Stimulated activated naive CD8-positive, alpha-beta T cell treated with anti-CD3 and anti-CD28 coated beads, Interleukin-15, amount 100 ng/mL, for 72 hours (primary cell): Measurements from ENCODE around the gene CYP11A1.

Experiments
- ATAC-seq: fragments of 150-1000 bp; cut with Tn5 transposase; 2 replicates; pipeline ENCODE4 v1.10.0; 2021; ENCODE audit warnings: mild to moderate bottlenecking, moderate library complexity
- DNase-seq, 2 donors: peaks; one replicate each; pipeline ENCODE4 v3.0.0; 2021 to 2022
- H3K27ac Mint-ChIP-seq, 2 donors: one replicate each; pipeline ENCODE4 v1.8.0; 2022; ENCODE audit warnings: mild to moderate bottlenecking in 2 of 2, mixed read lengths in 2 of 2, moderate library complexity in 2 of 2
- H3K27me3 Mint-ChIP-seq: one replicate; pipeline ENCODE4 v1.8.0; 2022; ENCODE audit warnings: mixed read lengths
- H3K4me1 Mint-ChIP-seq: one replicate; pipeline ENCODE4 v1.8.0; 2022; ENCODE audit warnings: mild to moderate bottlenecking, mixed read lengths
- H3K4me3 Mint-ChIP-seq, 2 donors: one replicate each; pipeline ENCODE4 v1.8.0; 2022; ENCODE audit warnings: mild to moderate bottlenecking in 2 of 2, mixed read lengths in 2 of 2, moderate library complexity in 1 of 2
- H3K9me3 Mint-ChIP-seq, 2 donors: one replicate each; pipeline ENCODE4 v1.8.0; 2022; ENCODE audit warnings: mixed read lengths in 2 of 2

The CYP11A1 gene

DNA sequence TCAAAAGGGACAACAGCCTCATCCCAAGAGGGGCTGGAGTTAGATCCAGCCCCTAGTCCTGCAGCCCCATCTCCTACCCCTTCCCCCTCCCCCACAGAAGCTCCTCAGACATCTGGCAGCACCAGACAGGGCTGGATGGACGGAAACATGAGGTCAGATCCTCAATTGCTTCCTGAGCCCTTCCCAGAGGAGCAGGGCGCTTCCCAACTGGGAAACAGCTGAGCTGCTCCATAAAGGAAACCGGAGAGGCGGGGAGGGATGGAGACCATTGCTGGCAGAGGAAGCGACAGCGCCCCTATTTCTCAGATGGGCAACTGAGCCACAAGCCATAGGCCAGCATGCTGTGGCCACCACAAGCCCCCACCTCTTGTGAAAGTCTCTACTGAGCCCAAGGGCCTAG, 18.3 kb upstream of the CYP11A1 start:
- Mint-ChIP-seq H3K4me3 (peak overlapping the region in 1 of 2 donors; percentile 13), H3K4me1 (peaks cover 91% of the 10 kb centered on the region), H3K9me3 (no peaks in the 10 kb centered on the region), H3K27me3 (no peaks in the 10 kb centered on the region), H3K27ac (peak overlapping the region in 1 of 2 donors; percentile 13)
- ATAC-seq (no peak), DNase-seq (no peak)

DNA sequence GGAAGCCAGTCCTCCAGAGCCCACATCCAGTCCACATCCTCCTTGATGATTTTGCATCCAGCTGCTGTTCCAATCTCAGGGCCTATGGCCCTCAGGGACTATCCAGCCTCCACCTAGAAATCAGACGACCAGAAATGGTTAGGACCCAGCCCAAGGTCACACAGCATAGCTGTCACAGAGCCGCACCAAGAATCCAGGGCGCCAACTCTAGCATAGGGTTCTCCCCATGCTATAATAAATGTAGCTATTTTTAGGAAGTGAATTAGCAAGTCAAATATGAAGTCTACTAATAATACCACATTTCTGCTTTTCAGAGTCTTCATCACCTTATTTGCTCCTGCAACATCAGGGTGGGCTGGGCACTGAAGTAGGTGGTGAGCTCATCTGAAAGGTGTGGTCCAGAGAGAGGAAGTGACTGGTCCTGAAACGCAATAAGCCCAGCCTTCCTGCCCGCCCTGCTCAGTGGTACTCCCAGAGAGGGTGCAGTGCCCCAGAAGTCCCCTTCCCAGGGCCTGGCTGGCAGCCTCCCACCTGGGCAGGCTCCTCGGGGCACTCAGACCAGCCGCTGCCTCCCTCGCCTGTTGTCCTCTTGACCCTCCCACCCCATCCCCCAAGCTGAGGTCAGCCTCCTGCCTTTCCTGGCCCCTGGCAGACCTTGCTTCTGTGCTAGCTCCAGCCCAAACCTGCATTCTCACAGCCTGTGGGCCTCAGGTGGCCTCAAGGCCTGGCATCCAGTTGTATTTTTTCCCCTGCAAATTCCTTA, 17.6 kb upstream of the CYP11A1 start:
- Mint-ChIP-seq H3K9me3 (no peaks in the 10 kb centered on the region), H3K4me3 (peak overlapping the region; percentile 43 to 69), H3K27me3 (no peaks in the 10 kb centered on the region), H3K27ac (peak overlapping the region; percentile 49 to 97), H3K4me1 (peaks cover 91% of the 10 kb centered on the region)
- DNase-seq (peak; percentile 57 to 80), ATAC-seq (peak; percentile 81)

DNA sequence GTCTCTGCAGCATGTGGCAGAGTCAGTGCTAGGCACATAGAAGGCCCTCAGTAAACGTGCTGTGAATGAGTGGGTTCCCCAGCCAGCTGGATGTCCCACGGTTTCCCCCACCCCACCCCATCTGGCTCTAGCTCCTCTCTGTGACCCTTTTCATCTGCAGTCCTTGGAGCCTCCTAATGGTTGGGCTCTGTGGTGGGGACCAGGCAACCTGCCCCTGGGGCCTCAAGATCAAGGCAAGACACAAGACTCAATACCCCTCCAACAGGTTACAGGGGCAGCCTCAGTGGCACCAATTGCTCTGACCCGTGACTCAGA, 17.1 kb upstream of the CYP11A1 start:
- ATAC-seq = no peak
- no peak for DNase-seq
- peak overlapping the region; percentile 93 to 97 for H3K27ac Mint-ChIP-seq
- peaks cover 91% of the 10 kb centered on the region for H3K4me1 Mint-ChIP-seq
- H3K4me3 Mint-ChIP-seq = peak overlapping the region; percentile 43 to 69
- H3K9me3 Mint-ChIP-seq = no peaks in the 10 kb centered on the region
- H3K27me3 Mint-ChIP-seq = no peaks in the 10 kb centered on the region

DNA sequence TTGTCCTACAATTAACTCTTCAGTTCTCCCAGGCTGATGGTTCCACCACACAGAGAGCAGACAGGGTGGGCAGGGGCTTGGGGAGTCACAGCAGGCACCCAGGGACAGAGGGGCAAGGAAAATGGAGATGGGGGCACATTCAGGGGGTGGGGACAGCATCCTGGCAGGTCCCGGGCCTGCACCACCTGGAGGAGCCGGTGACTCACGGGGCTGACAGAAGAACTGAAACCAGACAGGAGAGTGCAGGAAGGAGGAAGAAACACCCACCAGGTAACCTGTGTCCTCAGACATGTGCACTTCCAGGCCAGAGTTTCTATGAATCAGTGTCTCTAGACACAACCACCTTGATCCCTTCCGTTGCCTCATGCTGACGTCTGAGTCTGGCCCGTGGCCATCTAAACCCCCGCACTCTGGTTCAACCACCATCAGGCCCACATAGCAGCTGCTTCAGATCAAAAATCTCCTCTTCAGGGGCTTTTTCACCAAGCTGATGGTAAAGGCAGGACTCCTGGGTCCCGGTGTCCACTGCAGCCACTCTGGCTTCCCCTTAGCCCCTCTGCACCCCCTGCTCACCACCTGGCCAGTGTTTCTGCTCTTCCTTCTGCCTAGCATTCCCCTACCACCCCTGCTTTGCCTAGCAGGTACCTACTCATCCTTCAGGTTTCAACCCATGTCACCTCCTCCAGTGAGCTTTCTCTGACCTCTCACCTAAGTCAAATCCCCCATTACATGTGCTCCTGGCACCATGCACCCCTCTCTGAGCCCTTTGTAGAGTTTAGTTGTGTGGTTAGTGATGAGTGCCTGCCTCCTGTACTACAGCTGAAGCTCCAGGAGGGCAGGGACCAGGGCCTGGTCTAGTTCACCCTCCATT, 16.5 kb upstream of the CYP11A1 start:
- H3K27ac Mint-ChIP-seq = peak overlapping the region; percentile 93 to 97
- no peaks in the 10 kb centered on the region for H3K27me3 Mint-ChIP-seq
- H3K9me3 Mint-ChIP-seq = no peaks in the 10 kb centered on the region
- H3K4me1 Mint-ChIP-seq = peaks cover 91% of the 10 kb centered on the region
- ATAC-seq (peak; percentile 80), DNase-seq (peak; percentile 76 to 87)
- H3K4me3 Mint-ChIP-seq = peak overlapping the region; percentile 43 to 56

DNA sequence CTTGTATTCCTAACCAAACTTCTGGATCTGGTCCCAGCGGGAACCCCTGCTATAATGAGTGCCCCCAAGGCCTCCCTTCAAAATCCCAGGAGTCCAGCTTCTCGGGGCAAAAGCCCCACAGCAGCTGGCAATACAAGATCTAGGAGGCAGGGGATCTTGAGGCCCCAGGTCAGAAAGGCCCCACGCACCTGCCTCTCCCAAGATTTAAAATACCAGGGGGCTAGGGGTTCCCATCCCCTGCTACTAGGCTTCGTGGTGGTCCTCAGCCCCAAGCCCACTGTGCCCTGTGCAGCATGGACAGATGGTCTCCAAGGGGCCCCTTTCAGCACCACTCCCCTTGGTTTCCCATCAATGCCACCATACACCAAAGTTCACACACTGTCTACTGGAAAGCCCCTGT, 15.8 kb upstream of the CYP11A1 start:
- Mint-ChIP-seq H3K4me3 (peak overlapping the region; percentile 43 to 56), H3K27me3 (no peaks in the 10 kb centered on the region), H3K27ac (peak overlapping the region; percentile 75 to 97), H3K9me3 (no peaks in the 10 kb centered on the region), H3K4me1 (peaks cover 92% of the 10 kb centered on the region)
- ATAC-seq (no peak), DNase-seq (no peak)

DNA sequence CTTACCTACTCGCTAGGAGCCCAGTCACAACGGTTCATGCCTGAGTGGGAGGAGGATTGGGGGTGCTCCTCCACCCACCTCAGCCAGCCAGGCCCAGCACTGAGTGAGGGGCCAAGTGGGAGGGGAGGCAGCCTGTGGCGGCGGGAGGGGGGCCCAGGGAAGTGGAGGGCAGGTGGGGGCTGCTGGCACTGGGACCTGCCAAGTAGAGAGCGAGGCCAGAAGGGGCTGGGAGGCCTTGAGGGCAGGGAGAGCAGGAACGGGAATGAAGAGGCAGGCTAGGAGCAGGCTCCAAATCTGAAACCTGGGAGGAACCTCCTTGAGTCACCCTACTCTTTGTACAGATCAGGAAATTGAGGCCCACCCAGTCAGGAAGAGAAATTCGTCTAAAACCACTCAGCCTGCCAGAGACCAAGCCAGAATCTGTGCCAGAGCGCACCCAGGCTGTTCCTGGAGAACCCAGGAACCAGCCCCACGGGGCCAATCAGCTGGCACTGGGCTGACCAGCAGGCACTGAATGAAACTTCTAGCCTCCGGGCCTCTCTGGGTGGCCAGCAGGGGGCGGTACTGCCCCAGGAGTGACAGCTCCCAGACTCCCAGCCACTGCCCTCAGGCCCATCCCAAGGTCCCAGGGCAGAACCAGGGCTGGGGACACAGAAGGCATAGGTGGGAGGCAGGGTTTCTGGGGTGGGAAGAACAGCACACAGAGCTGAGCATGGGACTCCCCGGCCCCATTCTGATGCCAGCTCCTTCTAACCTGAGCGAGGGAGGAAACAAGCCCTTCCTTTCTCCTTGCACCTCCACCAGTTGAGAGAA, 14.8 kb upstream of the CYP11A1 start:
- peak; percentile 74 to 78 for DNase-seq
- ATAC-seq = peak; percentile 14
- peak overlapping the region in 1 of 2 donors; percentile 43 for H3K4me3 Mint-ChIP-seq
- no peaks in the 10 kb centered on the region for H3K9me3 Mint-ChIP-seq
- no peaks in the 10 kb centered on the region for H3K27me3 Mint-ChIP-seq
- H3K27ac Mint-ChIP-seq = no peak overlapping the region
- H3K4me1 Mint-ChIP-seq = peaks cover 99% of the 10 kb centered on the region

DNA sequence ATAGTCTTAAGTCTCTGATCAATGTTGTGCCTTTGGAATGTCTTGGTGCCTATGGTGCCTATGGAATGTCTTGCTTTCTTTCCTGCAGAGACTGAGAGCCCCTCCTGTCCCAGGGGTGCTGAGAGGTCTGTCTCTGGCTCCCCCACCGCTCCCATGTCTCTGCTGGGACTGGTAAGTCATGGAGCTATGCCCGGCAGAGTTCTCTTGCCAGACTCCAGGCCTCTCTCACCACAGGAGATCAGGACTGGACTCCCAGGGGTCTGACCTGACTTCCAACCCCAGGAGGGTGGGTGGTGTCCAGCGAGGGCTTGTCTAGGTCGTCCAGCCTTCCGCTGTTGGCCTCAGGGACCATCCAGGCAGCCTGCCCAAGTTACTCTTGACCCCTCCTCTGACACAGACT, 14.0 kb upstream of the CYP11A1 start:
- Mint-ChIP-seq H3K27ac (no peak overlapping the region), H3K9me3 (no peaks in the 10 kb centered on the region), H3K4me3 (no peak overlapping the region), H3K4me1 (peaks cover 100% of the 10 kb centered on the region), H3K27me3 (no peaks in the 10 kb centered on the region)
- ATAC-seq (no peak), DNase-seq (no peak)

- H3K4me1 Mint-ChIP-seq = peaks cover 100% of the 10 kb centered on the region
- H3K27me3 Mint-ChIP-seq = no peaks in the 10 kb centered on the region
These were observed 13.7 kb upstream of the CYP11A1 start for GRCh38 chr15:74381190-74381453.

DNA sequence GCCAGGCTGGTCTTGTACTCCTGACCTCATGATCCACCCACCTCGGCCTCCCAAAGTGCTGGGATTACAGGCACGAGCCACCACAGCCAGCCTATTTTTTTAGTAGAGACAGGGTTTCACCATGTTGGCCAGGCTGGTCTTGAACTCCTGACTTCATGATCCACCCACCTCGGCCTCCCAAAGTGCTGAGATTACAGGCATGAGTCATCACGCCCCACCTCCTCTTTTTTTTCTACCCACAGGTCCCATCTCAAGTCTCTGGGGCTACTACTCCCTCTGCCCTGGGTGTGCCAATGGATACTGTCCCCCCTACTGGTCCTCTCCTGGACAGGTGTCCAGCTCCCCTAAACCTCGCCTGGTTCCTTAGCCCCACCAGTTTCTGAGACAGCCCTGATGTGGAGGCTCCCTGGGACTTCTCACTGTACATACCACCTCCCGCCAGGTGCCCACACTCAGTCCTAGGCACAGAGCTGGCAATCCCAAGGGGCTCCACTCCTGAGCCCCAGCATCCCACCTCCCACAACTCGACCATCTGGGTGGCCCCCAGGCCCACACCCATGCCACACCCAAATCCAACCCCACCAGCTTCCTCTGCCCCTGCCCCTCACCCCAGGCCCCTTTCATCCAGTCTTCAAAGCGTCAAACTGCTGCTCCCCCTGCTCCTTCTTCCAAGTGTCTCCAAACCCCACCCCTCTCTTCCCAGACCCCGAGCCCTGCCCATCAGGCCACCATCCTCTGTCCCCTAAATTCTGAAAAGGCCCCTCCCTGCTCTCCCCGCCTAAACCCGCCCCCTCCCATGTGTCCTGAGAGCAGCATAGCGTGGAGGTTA, 13.1 kb upstream of the CYP11A1 start:
- Mint-ChIP-seq H3K4me1 (peaks cover 99% of the 10 kb centered on the region), H3K9me3 (no peaks in the 10 kb centered on the region), H3K27me3 (no peaks in the 10 kb centered on the region), H3K4me3 (no peak overlapping the region), H3K27ac (peak overlapping the region; percentile 54 to 92)
- DNase-seq (no peak), ATAC-seq (no peak)

More at GRCh38 chr15:74381190-74381453, 13.7 kb upstream of the CYP11A1 start:
- H3K27ac Mint-ChIP-seq = peak overlapping the region in 1 of 2 donors; percentile 23
- no peaks in the 10 kb centered on the region for H3K9me3 Mint-ChIP-seq
- no peak overlapping the region for H3K4me3 Mint-ChIP-seq
- DNase-seq (no peak), ATAC-seq (no peak)

DNA sequence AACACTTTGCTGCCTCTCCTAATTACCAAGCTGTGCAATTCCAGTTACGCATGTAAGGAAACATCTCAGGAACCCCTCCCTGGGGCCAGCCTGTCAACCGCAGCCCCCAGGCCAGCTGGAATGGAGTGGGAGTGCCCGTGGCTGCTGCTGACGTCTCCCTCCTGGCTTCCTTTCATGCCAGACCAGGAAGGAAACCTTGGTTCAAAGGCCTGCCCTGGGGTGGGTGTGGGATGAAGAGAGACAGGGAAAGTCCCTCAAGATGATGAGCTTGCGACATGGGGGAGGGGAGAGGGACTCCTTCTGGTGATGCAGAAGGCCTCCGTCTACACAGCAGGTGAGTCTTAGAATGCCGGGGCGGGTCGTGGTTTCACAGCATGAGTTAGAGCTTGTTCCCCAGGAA, 11.4 kb upstream of the CYP11A1 start:
- Mint-ChIP-seq H3K27ac (peak overlapping the region; percentile 47 to 89), H3K9me3 (no peaks in the 10 kb centered on the region), H3K4me1 (peaks cover 95% of the 10 kb centered on the region), H3K27me3 (no peaks in the 10 kb centered on the region), H3K4me3 (peak overlapping the region; percentile 37 to 41)
- ATAC-seq = no peak
- DNase-seq = peak in 1 of 2 donors; percentile 60

- peaks cover 4% of the 10 kb centered on the region for H3K27me3 Mint-ChIP-seq
- no peak for DNase-seq
- H3K4me3 Mint-ChIP-seq = peak overlapping the region in 1 of 2 donors; percentile 37
- no peak for ATAC-seq
- peaks cover 95% of the 10 kb centered on the region for H3K4me1 Mint-ChIP-seq
- no peaks in the 10 kb centered on the region for H3K9me3 Mint-ChIP-seq
- no peak overlapping the region for H3K27ac Mint-ChIP-seq
These were observed 10.7 kb upstream of the CYP11A1 start for GRCh38 chr15:74377831-74378766.

DNA sequence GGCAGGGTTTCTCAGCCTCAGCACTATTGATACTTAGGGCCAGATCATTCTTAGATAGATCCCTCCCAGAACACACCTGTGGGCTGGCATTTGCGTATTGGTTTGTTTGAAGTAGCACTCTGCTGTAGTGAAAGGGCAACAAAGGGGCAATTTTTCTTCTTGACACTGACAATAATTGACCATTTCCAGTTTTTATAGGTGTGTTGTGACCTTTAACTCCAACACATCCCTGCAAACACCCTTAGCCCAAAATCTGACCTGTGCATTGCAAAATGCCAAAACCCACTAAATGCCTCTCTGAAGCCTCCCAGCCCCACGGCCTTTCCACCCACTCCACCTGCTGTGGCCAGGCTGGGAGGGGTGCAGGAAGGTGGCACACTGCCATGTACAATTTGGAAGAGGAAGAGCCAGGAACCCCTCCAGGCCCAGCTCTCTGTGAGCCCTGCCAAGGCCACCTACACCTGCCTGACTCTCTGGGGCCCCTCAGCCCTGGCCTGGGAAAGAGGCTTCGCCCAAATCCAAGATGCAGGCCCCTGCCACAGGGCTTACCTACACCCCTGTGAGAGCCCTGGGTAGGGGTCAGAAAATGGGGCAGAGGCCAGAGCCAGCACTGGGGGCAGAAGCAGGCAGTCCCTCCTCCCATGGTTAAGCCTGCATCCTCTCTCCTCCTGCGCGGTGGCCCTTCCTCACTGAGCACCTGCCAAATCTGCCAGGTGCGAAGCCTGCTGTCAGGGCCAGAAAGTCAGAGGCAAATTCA, 9.6 kb upstream of the CYP11A1 start:
- Mint-ChIP-seq H3K9me3 (no peaks in the 10 kb centered on the region), H3K4me3 (no peak overlapping the region), H3K27me3 (peaks cover 7% of the 10 kb centered on the region), H3K4me1 (peaks cover 87% of the 10 kb centered on the region), H3K27ac (no peak overlapping the region)
- DNase-seq (no peak), ATAC-seq (no peak)

- H3K4me3 Mint-ChIP-seq = no peak overlapping the region
- no peak overlapping the region for H3K27ac Mint-ChIP-seq
- H3K4me1 Mint-ChIP-seq = peaks cover 79% of the 10 kb centered on the region
- DNase-seq (no peak), ATAC-seq (no peak)
- peaks cover 7% of the 10 kb centered on the region for H3K27me3 Mint-ChIP-seq
- H3K9me3 Mint-ChIP-seq = no peaks in the 10 kb centered on the region
These were observed 8.8 kb upstream of the CYP11A1 start for GRCh38 chr15:74376226-74376625.
